ENCODE data around the gene ZNF74. TPM values are rescaled to one million over a fixed set of nuclear protein-coding genes. Genes with fewer than 3 reads are reported as not detected.
A peak's percentile ranks its signal among the peaks of the same experiment; 100 is the strongest.

Gene ZNF74
- total RNA-seq, 1 donor from 2014 or later = 4.6 TPM

DNA sequence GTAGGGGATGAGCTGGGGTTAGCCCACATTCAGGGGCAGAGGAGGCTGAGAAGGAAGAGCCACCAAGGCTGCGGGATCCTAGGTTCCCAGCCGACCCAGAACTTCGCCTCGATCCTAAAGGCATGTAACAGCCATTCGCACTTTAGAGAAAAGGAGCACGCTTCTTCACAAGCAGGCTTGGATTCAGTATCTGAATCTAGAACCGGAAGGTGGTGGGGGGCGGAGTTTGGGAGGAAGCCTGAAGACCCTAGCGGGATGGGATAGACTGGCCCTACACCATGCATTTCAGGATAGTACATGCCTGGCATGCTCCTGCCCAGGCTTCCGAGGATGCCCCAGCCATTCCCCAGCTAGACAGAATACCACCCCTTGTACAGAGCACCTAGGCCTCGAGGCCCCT, 39.2 kb downstream of the ZNF74 start:
- ATAC-seq = no peak

DNA sequence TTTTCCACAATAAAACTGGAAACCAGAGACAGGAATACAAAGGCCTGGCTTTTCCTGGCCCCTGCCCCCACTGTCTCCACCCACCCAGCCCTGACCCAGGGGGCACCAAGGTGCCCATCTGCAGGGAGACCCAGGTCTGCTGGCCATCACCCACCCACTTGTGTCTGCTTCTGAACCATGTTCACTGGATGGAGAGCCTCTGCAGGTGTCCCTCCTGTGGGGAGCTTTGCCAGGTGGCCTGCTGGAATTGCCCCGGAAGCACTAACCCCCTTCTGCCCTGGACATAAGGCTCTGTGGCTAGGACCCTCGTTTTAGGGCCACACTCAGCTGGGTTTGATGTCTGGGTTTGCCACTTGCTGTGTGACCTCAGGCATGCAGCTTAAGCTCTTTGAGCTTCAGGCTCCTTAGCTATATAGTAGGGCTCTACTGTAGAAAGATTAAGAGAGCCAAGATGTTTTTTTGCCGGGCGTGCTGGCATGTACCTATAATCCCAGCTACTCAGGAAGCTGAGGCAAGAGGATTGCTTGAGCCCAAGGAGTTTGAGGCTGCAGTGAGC, 39.8 kb downstream of the ZNF74 start:
- no peak for ATAC-seq

DNA sequence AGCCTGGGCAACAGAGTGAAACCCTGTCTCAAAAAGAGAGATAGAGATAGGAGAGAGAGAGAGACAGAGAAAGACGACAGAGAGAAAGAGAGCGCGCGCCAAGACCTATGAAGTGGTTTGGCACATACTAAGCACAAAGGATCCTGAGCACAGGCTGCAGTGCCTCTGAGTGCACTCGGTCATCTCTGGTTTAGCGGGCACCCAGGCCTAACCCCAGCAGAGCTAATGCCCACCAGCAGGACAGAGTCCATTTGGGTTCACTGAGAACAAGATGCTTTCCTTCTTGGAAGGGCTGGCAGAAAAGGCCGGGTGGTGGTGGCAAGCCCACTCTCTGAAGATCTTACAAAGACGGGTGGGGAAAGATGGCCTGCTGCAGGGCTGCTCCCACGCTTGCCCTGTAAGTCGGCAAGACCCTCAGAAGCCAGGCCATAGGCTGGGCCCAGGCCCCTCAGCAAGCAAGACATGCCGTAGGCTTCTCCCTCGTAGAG, 40.4 kb downstream of the ZNF74 start:
- ATAC-seq = no peak

DNA sequence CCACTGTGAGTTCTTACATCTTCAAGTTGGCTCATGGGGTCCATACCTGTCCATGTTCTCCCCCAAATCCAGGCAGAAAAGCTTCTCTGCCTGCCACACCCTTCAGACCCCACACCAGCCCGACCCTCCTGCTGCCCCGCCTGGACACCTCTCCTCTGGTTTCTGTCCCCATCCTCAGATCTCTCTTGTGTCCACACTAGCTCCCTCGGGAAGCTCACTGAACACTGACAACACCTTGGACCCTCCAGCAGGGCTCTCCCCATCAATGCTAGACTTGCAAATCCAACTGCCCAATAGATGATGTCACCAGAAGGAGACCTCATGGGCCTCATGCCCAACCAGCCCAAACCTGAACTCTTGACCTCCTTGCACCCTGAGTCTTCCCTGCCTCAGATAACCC, 40.8 kb downstream of the ZNF74 start:
- no peak for ATAC-seq

DNA sequence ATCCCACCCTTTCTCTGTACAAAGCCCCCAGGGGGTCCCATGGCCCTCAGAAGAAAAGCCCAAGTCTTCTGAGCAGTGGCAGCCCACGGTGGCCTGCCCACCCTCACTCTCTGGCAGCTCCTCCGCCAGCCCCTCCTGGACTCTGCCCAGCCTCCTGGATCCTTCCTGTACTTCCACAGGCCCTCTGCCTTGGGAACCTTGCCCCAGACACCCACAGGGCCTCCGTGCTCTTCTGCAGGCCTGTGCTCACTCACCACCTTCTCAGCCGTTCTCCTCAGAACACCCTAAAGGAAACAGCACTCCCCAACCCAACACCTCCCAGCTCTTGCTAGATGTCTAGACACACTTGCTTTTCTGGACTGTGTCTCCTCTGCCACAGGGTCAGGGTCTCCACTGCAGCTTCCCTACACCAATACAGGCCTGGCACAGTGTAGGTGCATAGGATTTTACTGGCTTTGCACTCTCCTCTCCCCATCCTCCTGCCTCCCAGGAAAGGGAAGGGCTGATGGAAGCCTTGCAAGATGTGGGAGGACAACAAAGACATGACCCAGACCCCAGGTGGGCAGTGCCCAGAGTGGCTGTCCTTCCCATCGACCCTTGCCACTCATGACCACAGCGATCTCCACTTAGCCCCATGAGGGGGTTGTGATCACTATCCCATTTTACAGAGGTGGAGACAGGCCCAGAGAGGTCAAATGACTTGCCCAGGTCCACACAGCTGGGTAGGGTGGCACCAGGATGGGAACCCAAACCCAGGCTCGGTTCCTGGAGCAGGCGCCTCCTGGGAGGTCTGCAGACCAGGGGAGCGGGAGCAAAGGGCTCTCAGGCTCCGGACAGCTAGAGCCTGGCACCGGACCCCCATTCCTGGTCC, 41.7 kb downstream of the ZNF74 start:
- no peak for ATAC-seq

DNA sequence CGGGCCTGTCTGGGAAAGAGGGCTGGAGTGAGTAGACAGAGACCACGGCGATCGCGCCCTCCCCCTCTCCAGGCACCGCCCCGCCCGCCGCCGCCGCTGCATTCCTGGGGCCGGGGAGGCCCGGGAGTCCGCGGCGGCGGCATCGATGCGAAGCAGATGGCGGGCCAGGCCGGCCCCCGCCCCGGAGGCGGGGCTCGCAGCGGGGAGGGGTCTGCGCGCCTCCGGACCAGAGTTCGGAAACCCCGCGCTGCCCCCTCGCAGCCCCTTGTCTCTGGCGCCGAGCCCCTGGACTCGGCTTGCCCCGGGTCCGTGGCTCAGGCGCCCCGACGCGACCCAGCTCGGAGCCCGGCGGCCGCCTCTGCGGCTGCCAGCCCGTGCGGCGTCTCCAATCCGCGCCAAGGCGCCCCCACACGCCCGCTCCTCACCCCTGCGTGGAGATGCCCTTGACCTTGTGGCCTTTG, 42.4 kb downstream of the ZNF74 start:
- no peak for ATAC-seq

DNA sequence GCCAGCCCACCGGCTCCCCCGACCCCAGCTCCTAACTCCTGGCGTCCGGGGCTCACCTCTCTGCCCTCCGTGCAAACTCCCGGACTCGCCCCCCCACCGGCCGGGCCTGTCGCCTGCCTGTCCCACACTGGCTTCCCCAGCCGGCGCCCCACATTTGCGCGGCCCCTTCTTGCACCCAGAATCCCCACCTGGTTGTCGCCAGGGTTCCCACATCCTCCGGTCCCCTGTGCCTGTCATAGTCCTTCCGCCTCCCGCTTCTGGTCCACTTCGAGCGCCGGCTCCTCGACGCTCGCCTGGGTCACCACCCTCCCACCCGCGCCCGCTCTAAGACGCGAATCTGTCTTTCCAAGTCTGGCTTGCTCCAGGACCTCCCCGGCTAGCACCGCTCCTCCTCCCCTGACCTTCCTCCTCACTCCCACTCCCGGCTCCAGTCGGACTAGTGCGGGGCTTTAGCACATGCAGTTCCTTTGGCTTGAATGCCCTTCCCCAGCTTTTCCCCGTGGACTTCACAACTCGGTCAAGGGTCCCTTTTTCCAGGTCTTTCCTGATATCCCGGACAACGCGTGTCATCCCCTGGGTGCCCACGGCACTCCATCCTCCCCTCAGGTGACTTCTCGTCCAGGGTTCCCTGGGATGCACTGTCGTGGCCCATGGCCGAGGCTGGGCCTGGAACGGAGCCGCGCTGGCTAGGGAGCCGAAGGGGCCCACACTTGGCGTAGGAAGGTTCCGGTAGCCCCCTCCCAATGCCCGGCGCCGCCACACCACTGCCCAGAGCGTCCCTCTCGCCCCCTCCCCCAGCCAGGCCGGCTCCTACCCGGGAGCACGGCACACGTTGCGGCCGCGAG, 43.0 kb downstream of the ZNF74 start:
- no peak for ATAC-seq

DNA sequence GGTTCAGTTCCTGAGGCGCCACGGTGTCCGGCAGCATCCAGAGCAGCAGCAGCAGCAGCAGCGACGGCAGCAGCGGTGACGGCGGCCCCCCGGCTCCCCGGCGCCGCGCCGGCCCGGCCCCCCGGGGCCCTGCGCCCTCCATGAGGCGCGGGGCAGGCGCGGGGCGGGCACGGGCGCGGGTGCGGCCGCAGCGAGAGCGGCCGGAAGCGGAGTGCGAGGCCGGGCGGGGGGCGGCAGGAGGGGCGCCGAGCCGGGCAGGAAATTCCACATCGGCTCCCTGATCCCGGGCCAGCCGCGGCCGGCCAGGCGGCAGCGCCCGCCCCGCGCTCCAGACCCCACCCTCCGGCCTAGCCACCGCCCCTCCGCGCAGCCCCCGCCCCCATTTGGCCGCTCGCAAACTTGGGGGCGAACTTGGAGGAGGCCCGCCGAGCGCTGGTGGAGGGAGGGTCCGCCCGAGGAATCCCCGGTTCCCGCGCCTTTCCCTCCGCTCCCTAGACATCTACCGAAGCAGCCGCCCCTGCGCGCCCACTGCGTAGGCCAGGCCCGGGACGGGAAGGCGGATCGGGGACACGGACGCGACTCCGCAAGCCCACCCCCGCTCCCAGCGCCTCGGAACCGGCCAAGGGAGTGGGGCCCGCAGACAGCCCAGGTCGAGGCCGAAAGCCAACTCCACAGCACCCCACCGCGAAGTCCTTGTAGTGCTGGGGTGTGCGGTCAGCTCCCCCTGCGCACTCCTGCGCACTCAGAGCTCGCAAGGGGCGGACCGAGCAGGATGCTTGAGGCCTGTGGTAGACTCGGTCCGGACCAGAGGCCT, 43.9 kb downstream of the ZNF74 start, which contains the start of gene SCARF2:
TSS of gene SCARF2 (minus strand) at position 213 of the 814 bp plus-strand sequence. CDS start at position 142, 71 bp downstream.
- ATAC-seq = no peak

DNA sequence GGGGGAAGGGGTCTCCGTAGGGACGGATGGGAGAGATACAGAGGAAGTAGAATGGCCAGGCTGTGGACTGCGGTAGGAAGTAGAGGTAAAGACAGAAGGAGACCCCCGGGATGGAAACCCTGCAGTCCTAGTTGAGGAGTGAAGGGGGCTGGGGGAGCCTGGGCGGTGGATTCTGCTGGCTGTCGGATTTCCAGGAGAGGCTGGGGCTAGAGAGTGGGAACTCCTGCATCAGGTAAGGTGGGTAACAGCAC, 44.4 kb downstream of the ZNF74 start:
- ATAC-seq = no peak

DNA sequence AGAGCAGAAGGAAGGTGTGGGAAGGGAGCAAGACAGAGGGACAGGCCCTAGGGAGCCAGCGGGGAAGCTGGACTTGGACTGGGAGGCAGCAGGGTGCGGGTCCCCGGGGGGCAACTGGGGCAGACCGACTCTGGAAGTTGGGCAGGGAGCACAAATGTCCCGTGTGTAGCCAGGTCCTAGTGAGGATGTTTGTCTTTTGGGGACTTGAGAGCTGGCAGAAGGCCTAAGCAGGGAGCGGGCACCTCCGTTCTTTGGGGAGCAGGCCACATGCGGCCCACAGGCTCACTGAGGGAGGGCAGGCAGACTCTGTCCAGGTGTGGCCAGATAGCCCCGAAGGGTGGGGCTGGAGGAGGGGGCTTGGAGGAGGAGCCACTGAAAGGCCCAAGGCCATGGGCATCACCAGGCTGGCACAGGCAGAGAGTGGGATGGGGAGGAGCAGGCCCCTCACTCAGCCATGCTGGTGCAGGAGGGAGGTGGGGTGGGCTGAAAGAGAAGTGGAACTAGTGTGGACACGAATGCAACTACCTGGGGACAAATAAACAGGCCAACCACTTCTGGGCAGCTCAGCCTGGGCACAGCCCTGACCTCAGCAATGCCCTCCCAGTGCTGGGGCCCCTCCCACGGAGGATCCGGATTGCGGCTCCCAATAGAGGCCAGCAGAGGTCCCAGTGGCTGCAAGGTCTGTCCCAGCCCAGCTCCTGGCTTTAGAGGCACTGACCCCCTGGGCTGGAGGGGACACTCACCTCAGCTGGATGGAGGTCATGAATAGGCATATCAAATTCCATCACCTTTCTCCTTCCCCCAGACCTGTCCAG, 44.9 kb downstream of the ZNF74 start:
- ATAC-seq = no peak

DNA sequence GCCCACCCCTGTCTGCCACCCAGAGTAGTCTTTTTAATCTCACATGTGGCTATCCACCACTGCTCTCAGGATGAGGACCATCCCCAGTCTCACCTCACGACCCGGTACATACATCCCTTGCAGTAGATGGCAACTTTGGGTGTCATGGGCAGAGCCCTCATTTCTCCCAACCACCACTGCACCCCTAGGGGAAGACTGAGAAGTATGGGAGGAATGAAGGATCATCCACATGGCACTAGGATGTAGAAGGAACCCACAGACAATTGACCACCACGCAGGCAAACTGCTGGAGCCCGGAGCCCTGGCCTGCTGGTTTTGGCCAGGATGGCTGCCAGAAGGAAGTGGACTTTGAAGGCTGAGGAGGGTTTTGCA, 45.6 kb downstream of the ZNF74 start:
- no peak for ATAC-seq

DNA sequence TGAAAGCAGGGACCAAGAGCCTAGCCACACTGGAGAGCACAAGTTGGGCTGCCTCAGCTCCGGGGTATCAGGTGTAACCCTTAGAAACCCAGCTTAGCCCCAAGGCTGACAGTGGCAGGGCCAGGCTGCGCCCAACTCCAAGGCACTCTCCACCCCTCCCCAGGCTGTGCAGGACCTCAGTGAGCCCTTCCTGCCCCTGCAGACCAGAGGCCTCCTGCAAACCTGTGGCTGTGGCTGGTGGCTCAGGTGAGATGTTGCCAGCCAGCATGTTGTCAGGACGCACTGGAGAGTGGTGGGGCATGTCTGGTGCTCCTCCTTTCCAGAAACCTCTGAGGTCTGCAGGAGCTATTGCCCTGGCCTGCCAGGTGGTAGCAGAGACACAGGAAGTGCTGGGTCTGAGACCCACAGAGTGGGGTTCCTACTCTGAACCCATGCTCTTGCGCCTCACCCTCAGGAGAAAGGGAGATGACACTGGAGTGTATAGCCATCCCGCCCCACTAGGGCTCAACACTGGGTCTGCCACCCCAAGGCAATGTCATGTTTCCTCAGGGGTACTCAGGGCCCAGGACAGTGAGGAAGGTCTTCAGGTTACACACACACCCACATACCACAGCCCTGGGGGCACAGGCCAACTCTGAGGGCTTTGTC, 46.1 kb downstream of the ZNF74 start:
- no peak for ATAC-seq

DNA sequence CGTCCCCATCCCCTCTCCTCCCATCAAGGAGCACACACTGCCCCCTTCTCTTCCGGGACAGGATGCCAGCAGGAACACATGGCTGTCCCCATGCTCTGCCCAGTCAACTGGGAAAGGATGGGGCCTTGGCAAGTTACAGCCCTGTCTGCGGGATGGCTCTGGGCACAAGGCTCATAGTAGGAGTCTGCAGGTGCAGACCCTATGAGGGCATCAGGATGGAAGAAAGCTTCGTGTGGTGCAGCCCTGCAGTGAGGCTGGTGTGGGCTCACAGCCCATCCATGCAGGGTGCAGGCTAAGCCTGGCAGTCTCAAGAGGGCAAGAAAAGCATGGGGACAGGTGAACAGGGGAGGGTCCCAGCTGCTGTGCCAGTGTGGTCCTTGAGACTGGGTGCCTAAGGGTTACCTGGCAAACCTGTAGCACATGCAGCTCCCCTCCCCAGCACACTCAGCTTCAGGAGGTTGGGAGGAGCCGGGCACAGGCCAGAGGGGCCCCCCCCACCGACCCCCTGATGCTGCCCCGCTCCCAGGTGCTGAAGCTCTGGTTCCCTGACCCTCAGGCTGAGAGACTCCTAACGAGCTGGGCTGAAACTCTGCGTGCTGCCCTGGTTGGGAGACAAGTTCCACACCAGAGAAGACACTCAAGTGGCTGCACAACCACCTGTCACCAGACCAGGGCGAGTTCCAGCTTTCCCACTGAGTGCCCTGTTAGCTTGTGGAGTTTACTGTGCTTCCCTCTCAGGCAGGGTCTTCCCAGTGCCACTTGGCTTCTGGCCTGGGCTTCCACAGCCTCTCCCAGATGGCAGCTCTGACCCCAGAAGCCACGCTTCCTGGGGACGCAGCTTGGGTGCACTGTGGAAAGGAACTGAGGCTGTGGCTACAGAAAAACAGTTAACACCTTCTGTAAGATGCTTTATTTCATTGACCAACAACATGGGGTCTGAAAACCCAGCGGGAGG, 47.0 kb downstream of the ZNF74 start:
- ATAC-seq = no peak

DNA sequence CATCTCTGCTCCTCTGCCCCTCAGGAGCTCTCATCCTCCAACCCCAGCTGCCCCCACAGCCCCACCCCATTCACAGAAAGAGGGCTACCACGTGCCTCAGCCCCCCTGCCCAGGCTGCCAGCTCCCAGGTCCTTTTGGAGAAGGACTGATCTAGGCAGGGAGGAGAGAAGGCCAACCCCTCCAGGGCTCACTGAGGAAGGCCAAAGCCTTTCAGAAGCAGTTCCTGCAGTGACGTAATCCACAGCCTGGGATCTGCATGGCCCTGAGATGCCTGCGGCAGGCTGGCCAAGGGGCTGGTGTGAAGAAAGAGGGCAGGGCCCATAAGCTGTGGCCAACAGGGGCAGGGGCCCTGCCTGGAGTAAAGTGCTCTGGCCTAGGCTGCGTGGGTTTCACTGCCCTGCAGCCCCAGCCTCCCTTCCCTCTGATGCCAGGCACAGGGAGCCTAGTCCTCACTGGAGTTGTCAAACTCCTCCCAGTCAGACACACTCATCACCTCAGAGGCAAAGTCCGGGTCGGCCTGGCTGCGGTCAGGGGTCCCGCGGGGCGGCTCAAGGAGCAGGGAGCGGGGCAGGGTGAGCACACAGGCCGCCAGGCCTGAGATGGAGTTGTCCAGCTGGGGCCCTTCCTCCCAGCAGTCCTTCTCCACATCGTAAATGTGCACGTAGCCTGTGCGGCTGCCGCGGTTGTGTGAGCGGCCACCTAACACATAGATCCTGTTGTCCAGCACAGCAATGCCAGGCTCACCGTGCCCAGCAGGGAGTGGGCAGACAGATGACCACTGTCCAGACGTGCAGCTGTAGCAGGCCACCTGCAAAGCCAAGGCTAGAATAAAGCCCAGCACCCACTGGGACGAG, 47.9 kb downstream of the ZNF74 start:
- ATAC-seq = no peak

DNA sequence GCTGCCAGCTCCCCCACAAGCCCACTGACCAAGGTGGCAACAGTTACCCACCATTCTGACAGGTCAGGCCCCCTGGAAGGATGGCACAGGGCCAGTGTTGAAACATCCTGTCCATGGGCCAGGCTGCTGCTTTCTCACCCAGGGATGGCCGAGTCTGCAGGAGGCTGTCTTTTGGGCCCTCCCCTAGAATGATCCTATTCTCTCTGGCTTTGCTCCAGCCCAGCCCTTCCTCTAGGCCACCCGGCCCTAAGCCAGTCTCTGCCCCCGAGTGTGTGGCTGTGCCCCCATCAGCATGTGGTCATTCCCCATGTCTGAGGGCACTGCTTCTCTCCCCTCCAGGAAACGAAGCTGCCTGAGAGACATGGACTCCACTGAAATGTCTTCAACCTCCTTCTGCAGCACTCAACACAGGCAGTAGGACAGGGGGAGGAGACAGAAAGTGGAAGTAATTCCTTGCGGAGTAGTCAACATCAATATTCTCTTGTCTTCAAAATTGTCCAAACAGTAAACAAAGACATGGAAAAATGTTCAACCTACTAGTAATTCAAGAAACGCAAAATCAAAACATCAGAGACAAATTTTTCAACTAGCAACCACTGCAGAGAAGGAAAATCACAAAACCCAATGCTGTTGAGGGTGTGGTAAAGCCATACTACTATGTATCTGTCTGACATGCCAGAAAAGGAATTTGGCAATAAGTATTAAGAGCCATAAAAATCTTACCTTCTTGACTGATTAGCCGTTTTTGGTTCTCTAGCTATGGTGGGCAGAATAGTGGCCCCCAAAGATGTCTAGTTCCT, 48.7 kb downstream of the ZNF74 start:
- no peak for ATAC-seq

DNA sequence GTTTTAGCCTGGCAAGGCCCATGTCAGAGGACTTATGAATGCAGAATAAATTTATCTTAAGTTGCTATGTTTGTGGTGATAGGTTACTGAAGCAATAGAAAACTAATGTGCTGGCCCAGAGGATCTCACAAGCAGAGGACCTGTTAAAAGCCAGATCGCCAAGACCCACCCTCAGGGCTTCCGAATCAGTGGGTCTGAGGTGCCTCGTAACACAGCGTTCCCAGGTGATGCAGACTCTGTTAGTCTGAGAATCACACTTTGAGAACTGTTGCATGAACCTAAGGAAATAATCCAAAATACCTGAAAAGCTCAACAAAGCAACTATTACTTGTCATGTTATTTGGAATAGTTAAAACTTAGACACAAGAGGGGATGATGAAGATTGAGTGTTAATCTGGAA, 50.4 kb downstream of the ZNF74 start:
- no peak for ATAC-seq

DNA sequence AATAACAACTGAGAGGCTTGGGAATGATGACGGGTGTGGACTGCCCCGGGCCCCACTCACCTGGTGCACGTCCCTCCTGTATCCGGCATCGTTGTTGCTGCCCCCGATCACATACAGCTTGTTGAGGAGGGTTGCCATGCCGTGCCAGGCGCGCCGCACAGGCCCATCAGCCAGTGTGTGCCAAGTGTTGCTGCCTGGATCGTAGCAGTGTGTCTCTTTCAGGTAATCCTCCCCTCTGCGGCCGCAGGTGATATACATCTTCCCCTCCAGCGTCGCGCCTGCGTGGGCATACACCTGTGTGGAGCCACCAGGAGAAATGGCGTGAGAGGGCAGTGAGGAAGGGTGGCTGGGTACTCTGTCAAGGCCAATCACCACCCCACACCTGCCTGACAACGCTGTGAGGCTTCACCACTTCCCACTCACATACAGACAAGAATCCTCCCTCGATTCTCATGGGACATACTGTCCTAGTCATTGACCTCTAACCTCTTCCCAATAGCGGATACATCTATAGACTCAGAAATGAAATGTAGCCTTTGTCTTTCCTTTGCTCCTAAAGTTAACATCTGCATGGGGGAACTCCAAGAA, 52.5 kb downstream of the ZNF74 start:
- peak; percentile 17 for ATAC-seq

DNA sequence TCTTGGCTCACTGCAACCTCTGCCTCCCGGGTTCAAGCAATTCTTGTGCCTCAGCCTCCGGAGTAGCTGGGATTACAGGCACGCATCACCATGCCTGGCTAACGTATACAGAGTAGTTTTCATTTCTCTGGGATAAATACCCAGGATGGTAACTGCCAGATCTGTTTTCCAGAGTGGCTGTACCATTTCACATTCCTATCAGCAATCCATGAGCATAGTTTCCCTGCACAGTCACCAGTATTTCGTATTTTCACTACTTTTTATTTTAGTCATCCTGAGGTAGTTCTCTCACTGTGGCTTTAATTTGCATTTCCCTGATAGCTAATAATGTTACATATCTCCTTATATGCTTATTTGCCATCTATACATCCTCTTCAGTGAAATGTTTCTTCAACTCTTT, 54.7 kb downstream of the ZNF74 start:
- ATAC-seq = no peak
